ENCODE results near the gene CELSR1.

The CELSR1 gene

GRCh38 chr22:46575911-46576555 is 38.6 kb upstream of the CELSR1 start:
- Histone ChIP-seq H3K4me3 (ENCODE audit: low read depth, low read length) (peak overlapping the region; percentile 54), H3K4me1 (peaks cover 33% of the 10 kb centered on the region)

GRCh38 chr22:46574993-46575910 is 37.8 kb upstream of the CELSR1 start:
- TF ChIP-seq CTCF (IDR thresholded peaks at IDR 0.05; ENCODE audit: low read depth, low read length), result no peak; the same call in 1 of the 2 replicates
- H3K9me3 ChIP-seq, result no peaks in the 10 kb centered on the region
- peaks cover 31% of the 10 kb centered on the region for H3K4me1 ChIP-seq
- DNase-seq, result peak; percentile 95
- peak overlapping the region; percentile 54 for H3K4me3 ChIP-seq (ENCODE audit: low read depth, low read length)
- no peaks in the 10 kb centered on the region for H3K27me3 ChIP-seq
- H3K36me3 ChIP-seq, result no peaks in the 10 kb centered on the region

More at GRCh38 chr22:46575911-46576555, 38.6 kb upstream of the CELSR1 start:
- DNase-seq, result peak; percentile 66
- Histone ChIP-seq H3K27me3 (no peaks in the 10 kb centered on the region), H3K36me3 (no peaks in the 10 kb centered on the region; the same call in 1 of the 2 replicates), H3K9me3 (no peaks in the 10 kb centered on the region)
- TF ChIP-seq CTCF (IDR thresholded peaks at IDR 0.05; ENCODE audit: low read depth, low read length), result no peak; the same call in 1 of the 2 replicates

- no peak for TF ChIP-seq CTCF (IDR thresholded peaks at IDR 0.05; ENCODE audit: low read depth, low read length)
- no peak for DNase-seq
- Histone ChIP-seq H3K4me3 (ENCODE audit: low read depth, low read length) (no peak overlapping the region), H3K9me3 (no peaks in the 10 kb centered on the region), H3K4me1 (peaks cover 27% of the 10 kb centered on the region), H3K36me3 (no peaks in the 10 kb centered on the region), H3K27me3 (no peaks in the 10 kb centered on the region)
These were observed 37.1 kb upstream of the CELSR1 start for GRCh38 chr22:46574438-46574992.

GRCh38 chr22:46573781-46574437 is 36.5 kb upstream of the CELSR1 start:
- Histone ChIP-seq H3K4me3 (ENCODE audit: low read depth, low read length) (no peak overlapping the region), H3K9me3 (no peaks in the 10 kb centered on the region), H3K27me3 (no peaks in the 10 kb centered on the region), H3K36me3 (no peaks in the 10 kb centered on the region), H3K4me1 (peaks cover 21% of the 10 kb centered on the region)
- no peak for TF ChIP-seq CTCF (IDR thresholded peaks at IDR 0.05; ENCODE audit: low read depth, low read length)
- DNase-seq, result no peak

GRCh38 chr22:46572911-46573780 is 35.7 kb upstream of the CELSR1 start:
- no peak for DNase-seq
- H3K27me3 ChIP-seq, result no peaks in the 10 kb centered on the region
- TF ChIP-seq CTCF (IDR thresholded peaks at IDR 0.05; ENCODE audit: low read depth, low read length), result no peak
- H3K4me3 ChIP-seq (ENCODE audit: low read depth, low read length), result no peak overlapping the region
- H3K36me3 ChIP-seq, result no peaks in the 10 kb centered on the region
- peaks cover 20% of the 10 kb centered on the region for H3K4me1 ChIP-seq
- H3K9me3 ChIP-seq, result no peaks in the 10 kb centered on the region
